Stimulated activated CD4-positive, alpha-beta T cell treated with anti-CD3 and anti-CD28 coated beads, Interleukin-2, amount 100 ng/mL, for 48 hours (primary cell): ENCODE measurements around the gene C20orf173.
A peak's percentile ranks its signal among the peaks of the same experiment; 100 is the strongest.
"Not testable (repeated sequence)": the region's sequence is repeated elsewhere in the genome, so short reads cannot be mapped to it uniquely, and the experiment has no call there.

Experiments used
- DNase-seq, 2 donors: peaks; one replicate each; pipeline ENCODE4 v3.0.0-alpha.2; 2020

C20orf173 gene

DNA sequence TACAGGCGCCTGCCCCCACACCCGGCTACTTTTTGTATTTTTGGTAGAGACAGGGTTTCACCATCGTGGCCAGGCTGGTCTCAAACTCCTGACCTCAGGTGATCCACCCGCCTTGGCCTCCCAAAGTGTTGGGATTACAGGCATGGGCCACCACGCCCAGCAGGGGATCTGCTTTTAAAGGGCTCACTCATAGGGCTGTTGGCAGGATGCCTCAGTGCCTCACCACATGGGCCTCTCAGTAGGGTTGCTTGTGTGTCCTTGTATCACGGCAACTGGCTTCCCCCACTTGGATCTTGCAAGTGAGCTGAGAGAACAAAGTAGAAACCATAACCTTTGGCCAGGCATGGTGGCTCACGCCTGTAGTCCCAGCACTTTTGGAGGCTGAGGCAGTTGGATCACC lies 15.5 kb upstream of the C20orf173 start:
- not testable (repeated sequence) for DNase-seq

DNA sequence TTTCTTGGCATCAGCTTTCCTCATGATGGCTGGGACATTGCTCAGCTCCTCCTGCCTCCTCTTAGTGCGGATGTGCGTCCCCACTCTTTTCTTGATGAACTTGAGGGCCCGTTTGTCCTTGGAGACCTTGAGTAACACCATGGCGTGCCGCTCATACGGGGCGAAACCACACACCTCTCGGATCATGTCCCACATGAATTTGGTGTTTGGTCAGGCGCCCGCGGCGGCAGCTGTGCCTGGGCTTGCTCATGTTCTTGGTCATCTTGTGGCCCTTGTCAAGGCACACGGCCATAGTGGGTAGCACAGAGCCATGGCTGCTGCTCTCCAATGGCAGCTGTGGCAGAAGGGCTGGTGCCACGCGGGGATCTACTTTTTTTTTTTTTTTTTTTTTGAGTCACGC lies 15.0 kb upstream of the C20orf173 start:
- DNase-seq: no peak

GRCh38 chr20:35542990-35543389 lies 13.5 kb upstream of the C20orf173 start:
- no peak for DNase-seq

- peak; percentile 97 to 98 for DNase-seq
These were observed 12.6 kb upstream of the C20orf173 start, which contains the start of gene ERGIC3 for GRCh38 chr20:35541783-35542662. Gene ERGIC3 (plus strand): TSS chr20:35542078. CDS start chr20:35542098, 20 bp downstream.

- no peak for DNase-seq
These were observed 11.8 kb upstream of the C20orf173 start for GRCh38 chr20:35541118-35541782.

DNA sequence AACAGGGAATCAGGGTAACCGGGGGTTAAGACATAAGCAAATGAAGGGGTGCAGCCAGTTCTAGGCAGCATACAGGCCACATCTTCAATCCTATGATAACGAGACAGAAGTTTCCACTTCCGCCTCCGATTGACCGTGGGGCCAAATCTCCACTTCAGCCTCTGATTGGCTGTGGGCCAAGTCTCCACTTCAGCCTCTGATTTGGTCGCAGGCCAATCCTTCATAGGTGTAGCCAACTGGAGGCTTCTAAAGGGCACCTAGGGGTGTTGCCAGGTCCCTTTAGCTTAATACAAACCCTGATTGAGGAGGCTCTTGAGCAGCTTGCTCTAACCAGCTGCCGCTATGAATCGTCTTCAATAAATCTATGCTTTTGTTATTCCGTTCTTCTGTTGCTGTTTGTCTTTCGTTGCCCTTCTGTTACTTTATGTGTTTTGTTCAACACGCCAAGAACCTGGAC lies 10.3 kb upstream of the C20orf173 start:
- DNase-seq: no peak

DNA sequence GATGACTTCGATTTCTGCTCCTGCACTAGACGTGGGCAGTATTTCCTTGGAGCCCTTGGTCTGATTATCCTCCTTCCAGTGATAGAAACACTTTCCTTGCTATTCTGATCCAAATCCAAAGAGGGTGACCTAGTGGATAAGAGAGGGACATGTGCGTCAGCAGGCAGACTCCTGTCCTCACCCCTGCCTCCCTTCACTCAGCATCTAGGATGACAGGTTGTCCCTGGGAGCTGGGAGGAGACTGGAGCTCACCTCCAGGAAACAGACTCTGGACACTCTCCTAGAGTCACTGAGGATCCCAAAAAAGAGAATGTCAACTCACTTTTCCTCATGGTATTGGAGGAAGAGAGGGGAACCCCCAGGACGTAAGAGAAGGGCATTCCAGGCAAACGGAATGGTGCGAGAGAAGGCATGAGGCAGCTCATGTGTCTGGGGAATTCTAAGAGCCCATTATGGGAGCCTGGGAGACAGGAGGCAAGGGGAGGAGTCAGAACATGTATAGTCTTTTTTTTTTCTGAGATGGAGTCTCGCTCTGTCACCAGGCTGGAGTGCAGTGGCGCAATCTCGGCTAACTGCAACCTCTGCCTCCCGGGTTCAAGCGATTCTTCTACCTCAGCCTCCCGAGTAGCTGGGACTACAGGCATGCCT lies 2.2 kb downstream of the C20orf173 start:
- DNase-seq: no peak

GRCh38 chr20:35525639-35526038 lies 3.8 kb downstream of the C20orf173 start:
- DNase-seq: no peak

DNA sequence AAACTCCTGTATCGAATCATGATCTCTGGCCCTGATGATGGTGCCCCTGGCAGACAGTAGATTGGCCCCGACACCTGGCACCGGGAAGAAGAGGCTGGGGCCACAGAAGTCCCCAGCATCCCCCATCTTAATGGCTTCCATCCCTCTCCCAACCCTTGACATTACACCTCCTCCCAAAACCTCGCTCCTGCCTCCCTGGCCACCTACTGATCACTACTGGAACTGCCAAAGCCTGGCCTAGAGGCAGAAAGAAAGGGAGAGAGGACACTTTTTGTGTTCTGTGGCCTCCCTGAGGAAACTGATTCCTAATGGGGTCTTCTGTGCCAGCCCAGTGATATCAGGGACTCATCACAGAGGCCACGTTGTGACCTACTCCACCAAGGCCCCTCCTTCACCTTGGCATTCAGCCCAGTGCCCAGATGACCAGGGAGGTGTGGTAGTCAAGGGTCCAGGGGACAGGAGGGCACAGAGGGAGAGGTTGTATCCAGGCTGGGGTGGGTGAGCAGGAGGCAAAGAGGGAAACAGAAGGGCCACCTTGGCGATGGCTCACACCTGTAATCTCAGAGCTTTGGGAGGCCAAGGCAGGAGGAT lies 6.1 kb downstream of the C20orf173 start:
- peak; percentile 13 to 24 for DNase-seq

DNA sequence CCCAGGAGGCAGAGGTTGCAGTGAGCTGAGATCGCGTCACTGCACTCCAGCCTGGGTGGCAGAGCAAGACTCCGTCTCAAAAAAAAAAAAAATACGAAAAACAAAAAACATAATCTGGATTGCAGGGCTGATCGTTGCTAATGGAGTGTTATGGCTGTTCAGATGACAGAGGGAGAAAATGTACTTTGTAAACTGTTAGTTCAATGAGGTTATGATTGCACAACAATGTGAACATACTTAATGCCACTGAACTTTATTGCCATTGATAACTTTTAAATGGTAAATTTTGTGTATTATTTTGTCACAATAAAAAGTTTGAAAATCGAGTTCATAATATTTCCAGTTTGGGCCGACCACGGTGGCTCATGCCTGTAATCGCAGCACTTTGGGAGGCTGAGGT lies 10.5 kb downstream of the C20orf173 start:
- DNase-seq: no peak

DNA sequence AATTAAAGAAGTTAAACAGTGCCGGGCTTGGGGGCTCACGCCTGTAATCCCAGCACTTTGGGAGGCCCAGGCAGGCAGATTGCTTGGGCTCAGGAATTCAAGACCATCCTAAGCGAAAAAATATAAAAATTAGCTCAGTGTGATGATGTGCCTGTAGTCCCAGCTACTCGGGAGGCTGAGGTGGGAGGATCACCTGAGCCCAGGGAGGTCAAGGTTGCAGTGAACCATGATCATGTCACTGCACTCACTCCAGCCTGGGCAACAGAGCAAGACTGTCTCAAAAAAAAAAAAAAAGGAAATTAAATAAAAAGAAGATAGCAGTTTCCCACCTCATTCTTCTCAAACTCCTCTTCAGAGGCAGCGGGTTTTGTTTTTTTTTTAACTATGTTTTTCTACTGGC lies 11.7 kb downstream of the C20orf173 start:
- not testable (repeated sequence) for DNase-seq

- no peak for DNase-seq
These were observed 12.3 kb downstream of the C20orf173 start for GRCh38 chr20:35517125-35517524.

DNA sequence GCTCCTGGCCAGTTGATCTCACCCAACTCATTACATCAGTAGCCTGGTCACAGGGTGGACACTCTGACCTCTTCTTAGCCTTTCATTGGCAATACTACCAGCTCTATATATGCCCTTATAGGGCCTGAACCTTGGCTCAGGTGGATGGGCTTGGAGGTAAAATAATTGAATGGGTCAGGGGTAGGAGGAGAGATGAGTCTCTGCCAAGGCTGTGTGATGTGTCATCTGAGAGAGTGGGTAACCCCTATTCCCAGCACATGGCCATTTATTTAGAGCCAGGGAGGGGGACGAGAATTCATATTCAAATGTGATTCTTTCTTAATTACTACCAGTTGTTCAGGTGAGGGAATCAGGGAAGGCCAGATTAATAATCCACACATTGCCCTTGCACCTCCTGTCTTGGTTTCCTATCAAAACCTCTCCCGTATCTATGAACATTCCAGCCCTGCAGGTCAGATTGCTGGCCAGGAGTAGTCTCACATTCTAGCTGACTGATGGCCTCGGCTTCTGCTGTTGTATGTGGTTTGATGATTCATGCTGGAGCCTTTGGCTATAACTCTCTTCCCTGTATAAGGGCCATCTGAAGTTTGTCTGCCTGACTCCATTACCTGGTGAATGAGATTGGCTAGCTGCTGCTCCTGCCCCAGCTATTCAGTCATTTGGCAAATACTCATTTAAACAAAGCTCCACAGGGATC lies 13.4 kb downstream of the C20orf173 start:
- no peak for DNase-seq

GRCh38 chr20:35515341-35515740 lies 14.1 kb downstream of the C20orf173 start:
- DNase-seq: no peak

DNA sequence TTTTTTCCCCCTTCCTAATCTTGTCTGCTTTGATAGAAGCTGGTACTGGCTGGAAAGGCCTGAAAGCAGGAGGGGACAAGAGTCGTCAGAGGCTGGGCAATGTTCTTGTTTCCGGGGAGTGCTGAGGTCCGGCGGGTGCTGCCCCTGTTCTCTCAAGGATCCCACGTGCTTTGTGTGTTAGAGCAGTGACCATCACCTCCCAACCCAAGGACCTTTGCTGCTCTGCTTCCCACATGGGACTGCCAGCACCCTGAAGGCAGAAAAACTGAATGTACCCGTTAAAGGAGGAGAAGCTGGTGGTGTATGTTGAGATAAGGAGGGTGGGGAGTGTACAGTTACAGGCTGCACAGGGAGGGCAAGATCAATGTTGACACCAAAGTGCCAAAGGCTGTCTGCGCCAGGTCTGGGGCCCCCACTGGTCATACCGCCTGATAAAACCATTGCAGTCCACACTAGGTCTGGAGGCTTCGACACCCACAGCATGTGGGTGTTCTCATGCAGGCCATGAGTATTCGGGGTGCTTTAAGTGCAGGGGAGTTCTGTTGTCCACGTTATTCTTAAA lies 15.0 kb downstream of the C20orf173 start:
- DNase-seq: no peak

DNA sequence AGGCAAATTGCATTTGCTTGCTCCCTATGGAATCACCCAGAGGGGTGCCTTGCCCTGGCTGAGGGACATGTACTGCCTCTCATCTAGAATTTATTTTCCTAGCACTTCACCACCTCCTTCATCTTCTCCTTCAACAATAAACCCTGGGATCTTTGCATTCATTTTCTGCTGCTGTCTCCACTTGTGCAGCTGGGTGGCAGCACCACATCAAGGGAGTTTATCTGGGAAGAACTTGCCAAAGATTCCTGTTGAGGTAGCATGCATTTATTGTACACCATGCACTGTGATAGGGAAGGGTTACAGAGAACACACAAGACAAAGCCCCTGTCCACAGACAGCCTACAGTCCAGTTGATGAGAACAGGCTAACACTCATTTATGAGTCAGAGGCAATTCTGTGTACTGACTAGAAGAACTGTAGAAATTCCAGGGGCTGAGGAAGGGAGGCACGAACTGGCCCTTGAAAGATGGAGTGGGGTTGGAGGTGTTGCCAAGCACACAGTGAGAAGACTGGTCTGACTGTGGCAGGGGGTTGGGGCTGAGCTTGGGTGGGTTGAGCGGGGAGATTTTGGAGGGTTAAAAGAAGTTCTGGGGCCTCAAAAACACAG lies 17.5 kb downstream of the C20orf173 start:
- no peak for DNase-seq

DNA sequence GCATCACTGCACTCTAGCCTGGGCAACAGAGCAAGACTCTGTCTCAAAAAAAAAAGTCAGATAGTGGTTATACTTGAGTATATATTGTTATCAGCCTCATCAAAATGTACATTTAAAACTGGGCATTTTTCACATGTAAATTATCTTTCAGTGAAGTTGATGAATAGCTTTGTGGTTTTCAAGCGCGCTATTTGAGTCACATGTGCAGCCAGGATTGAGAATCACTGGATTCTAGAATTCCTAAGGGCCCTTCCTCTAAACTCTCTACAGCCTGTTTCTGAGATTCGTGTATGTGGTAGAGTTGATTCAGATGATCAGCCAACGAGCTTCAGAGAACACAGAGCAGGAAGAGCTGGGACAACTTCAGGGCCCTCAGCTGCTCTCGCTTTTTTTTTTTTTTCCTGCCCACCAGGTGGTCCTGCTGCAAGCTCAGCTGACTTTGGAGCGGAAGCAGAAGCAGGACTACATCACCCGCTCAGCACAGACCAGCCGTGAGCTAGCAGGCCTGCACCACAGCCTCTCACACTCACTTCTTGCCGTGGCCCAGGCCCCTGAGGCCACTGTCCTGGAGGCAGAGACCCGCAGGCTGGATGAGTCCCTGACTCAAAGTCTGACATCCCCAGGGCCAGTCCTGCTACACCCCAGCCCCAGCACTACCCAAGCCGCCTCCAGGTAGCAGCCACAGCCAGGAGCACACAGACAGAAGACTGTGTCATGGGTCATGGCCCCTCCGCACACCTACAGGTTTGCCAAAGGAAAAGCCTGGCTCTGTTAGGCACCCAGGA lies 18.3 kb downstream of the C20orf173 start:
- DNase-seq: no peak

DNA sequence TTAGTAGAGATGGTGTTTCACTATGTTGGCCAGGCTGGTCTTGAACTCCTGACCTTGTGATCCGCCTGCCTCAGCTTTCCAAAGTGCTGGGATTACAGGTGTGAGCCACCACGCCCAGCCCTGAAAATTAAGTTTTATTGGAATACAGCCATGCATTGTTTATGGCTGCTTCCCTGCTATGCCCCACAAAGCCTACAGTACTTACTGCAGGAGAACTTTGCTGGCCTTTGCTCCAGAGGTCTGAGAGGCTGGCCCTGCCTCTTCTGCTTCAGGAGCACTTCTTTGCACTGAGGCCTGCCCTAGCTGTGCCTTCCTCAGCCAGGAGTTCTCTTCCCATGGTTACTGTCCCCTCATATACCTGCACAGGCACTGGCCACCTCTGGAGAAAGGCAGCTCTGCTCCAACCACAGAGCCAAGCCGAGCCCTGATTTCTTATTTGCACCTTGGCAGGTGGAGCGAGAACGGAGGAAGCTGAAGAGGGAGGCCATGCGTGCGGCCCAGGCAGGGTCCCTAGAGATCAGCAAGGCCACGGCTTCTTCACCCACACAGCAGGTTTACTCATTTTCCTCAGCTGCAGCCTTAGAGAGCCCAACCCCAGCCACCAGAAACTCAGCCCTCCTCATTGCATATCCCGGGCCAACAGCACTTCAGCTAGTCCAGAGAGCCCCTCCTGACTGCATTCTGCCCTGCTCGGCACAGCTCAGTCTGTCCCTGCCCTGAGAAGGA lies 20.8 kb downstream of the C20orf173 start:
- DNase-seq: no peak

GRCh38 chr20:35506872-35507638 lies 22.4 kb downstream of the C20orf173 start:
- no peak for DNase-seq
